ENCODE results near the gene PLCB4. TPM values are rescaled to one million over a fixed set of nuclear protein-coding genes. Genes with fewer than 3 reads are reported as not detected.

PLCB4 gene
- total and polyA plus RNA-seq, 7 experiments from 2014 or later = 0.05 to 0.09 TPM; not detected in 5

- ChIA-PET POLR2A (no interaction called here), CTCF (no interaction called here)
- no peaks in the 10 kb centered on the region for H3K27me3 ChIP-seq (ENCODE audit: control insufficient read depth in 2 of 2, insufficient read depth in 2 of 2, low read length in 2 of 2)
- Mint-ChIP-seq H3K4me1 (no peaks in the 10 kb centered on the region), H3K36me3 (no peaks in the 10 kb centered on the region), H3K9me3 (peaks cover 0 to 6% (median 1%) of the 10 kb centered on the region in 11 donors), H3K27ac (no peak overlapping the region), H3K4me3 (no peak overlapping the region), H3K27me3 (no peaks in the 10 kb centered on the region)
- no peak overlapping the region for H3K27ac ChIP-seq (ENCODE audit: low read depth, low read length)
- H3K36me3 ChIP-seq (ENCODE audit: control insufficient read depth in 2 of 3, insufficient read depth in 3 of 3, low read length in 3 of 3) = no peaks in the 10 kb centered on the region
- H3K9me3 ChIP-seq (ENCODE audit: control insufficient read depth in 2 of 3, low read length in 3 of 3) = no peaks in the 10 kb centered on the region
- intact Hi-C loops (cut with micrococcal nuclease) = no loop called here
- DNase-seq (no peak), ATAC-seq (no peak)
- no peaks in the 10 kb centered on the region for H3K4me1 ChIP-seq (ENCODE audit: control insufficient read depth in 2 of 2, insufficient read depth in 2 of 2, low read length in 2 of 2)
- no peak overlapping the region for H3K4me3 ChIP-seq (ENCODE audit: low read length)
Observed at GRCh38 chr20:9482180-9482579, 413.3 kb downstream of the PLCB4 start.

GRCh38 chr20:9483131-9483530, 414.2 kb downstream of the PLCB4 start:
- H3K4me3 ChIP-seq (ENCODE audit: low read length) = no peak overlapping the region
- H3K4me1 ChIP-seq (ENCODE audit: control insufficient read depth in 2 of 2, insufficient read depth in 2 of 2, low read length in 2 of 2) = no peaks in the 10 kb centered on the region
- H3K9me3 Mint-ChIP-seq = peaks cover 0 to 6% (median 0%) of the 10 kb centered on the region in 11 donors
- DNase-seq (no peak), ATAC-seq (no peak)
- POLR2A ChIA-PET = no interaction called here
- H3K27me3 Mint-ChIP-seq = no peaks in the 10 kb centered on the region
- no peaks in the 10 kb centered on the region for H3K9me3 ChIP-seq (ENCODE audit: control insufficient read depth in 2 of 3, low read length in 3 of 3)
- intact Hi-C loops (cut with micrococcal nuclease) = no loop called here
- CTCF ChIA-PET = no interaction called here
- H3K36me3 ChIP-seq (ENCODE audit: control insufficient read depth in 2 of 3, insufficient read depth in 3 of 3, low read length in 3 of 3) = no peaks in the 10 kb centered on the region
- no peaks in the 10 kb centered on the region for H3K27me3 ChIP-seq (ENCODE audit: control insufficient read depth in 2 of 2, insufficient read depth in 2 of 2, low read length in 2 of 2)
- H3K4me1 Mint-ChIP-seq = no peaks in the 10 kb centered on the region
- no peak overlapping the region for H3K4me3 Mint-ChIP-seq
- no peak overlapping the region for H3K27ac ChIP-seq (ENCODE audit: low read depth, low read length)
- no peaks in the 10 kb centered on the region for H3K36me3 Mint-ChIP-seq
- H3K27ac Mint-ChIP-seq = no peak overlapping the region

DNA sequence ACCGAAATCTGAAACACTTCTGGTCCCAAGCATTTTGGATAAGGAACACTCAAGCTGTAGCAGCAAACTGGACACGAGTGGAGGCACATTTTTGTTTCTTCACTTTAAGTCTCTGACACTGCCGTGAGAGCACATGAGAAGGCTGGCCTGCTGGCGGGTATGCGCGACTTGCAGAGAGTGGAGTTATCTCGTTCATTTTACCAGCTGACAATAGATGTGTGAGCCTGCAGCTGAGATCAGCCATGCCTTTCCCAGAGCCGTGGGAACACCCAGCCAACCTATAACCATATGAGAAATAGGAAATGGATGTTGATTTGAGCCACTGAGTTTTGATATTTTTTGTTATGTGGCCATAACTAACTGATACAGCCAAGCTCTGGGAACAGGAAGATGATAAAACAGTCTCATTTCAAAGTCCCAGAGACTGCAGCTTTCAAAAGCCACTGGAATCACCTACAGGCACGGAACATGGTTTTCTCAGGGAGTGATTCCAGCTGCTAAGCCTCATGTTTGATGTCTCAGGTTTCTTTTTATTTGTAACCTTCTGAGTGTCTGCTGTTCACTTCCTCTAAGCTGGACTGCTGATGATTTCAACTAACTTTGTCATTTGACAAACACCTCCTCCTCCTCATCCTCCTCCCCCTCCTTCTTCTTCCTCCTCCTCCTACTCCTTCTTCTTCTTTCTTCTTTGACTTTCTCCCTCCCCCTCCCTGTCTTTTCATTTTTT, 416.9 kb downstream of the PLCB4 start:
- no peaks in the 10 kb centered on the region for H3K4me1 ChIP-seq (ENCODE audit: control insufficient read depth in 2 of 2, insufficient read depth in 2 of 2, low read length in 2 of 2)
- ChIA-PET POLR2A (no interaction called here), CTCF (no interaction called here)
- intact Hi-C loops (cut with micrococcal nuclease) = no loop called here
- DNase-seq (no peak), ATAC-seq (no peak)
- no peak overlapping the region for H3K27ac Mint-ChIP-seq
- no peaks in the 10 kb centered on the region for H3K36me3 ChIP-seq (ENCODE audit: control insufficient read depth in 2 of 3, insufficient read depth in 3 of 3, low read length in 3 of 3)
- no peaks in the 10 kb centered on the region for H3K9me3 ChIP-seq (ENCODE audit: control insufficient read depth in 2 of 3, low read length in 3 of 3)
- peaks cover 0 to 4% (median 0%) of the 10 kb centered on the region in 5 donors for H3K27me3 Mint-ChIP-seq
- no peak overlapping the region for H3K4me3 ChIP-seq (ENCODE audit: low read length)
- H3K4me1 Mint-ChIP-seq = no peaks in the 10 kb centered on the region
- H3K36me3 Mint-ChIP-seq = no peaks in the 10 kb centered on the region
- peaks cover 0 to 6% (median 4%) of the 10 kb centered on the region in 11 donors for H3K9me3 Mint-ChIP-seq
- no peak overlapping the region for H3K27ac ChIP-seq (ENCODE audit: low read depth, low read length)
- H3K4me3 Mint-ChIP-seq = no peak overlapping the region
- no peaks in the 10 kb centered on the region for H3K27me3 ChIP-seq (ENCODE audit: control insufficient read depth in 2 of 2, insufficient read depth in 2 of 2, low read length in 2 of 2)

DNA sequence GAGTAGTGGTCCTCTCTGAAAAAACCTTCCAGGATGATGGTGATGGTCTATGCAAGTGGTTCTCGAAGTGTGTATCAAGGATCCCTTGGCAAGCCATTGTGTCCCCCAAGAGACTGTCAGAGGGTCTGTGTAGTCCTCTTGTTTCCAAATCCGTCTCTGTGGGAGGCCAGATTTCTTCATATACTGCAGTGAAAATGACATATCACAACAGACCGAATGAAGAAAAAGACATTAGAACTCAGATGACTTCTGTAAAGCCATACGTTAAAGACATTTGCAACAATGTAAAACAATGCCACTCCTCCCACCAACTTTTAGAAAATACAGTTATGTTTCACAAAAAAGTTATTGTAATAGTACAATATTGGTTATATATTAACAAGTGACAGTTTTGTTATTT, 418.3 kb downstream of the PLCB4 start:
- CTCF ChIA-PET = no interaction called here
- Histone ChIP-seq H3K9me3 (ENCODE audit: control insufficient read depth in 2 of 3, low read length in 3 of 3) (no peaks in the 10 kb centered on the region), H3K4me3 (ENCODE audit: low read length) (no peak overlapping the region), H3K27me3 (ENCODE audit: control insufficient read depth in 2 of 2, insufficient read depth in 2 of 2, low read length in 2 of 2) (no peaks in the 10 kb centered on the region), H3K4me1 (ENCODE audit: control insufficient read depth in 2 of 2, insufficient read depth in 2 of 2, low read length in 2 of 2) (no peaks in the 10 kb centered on the region), H3K36me3 (ENCODE audit: control insufficient read depth in 2 of 3, insufficient read depth in 3 of 3, low read length in 3 of 3) (no peaks in the 10 kb centered on the region), H3K27ac (ENCODE audit: low read depth, low read length) (no peak overlapping the region)
- H3K27me3 Mint-ChIP-seq = peaks cover 0 to 4% (median 0%) of the 10 kb centered on the region in 5 donors
- DNase-seq = no peak
- H3K4me3 Mint-ChIP-seq = no peak overlapping the region
- no peaks in the 10 kb centered on the region for H3K36me3 Mint-ChIP-seq
- H3K9me3 Mint-ChIP-seq = peaks cover 0 to 6% (median 4%) of the 10 kb centered on the region in 11 donors
- no peak overlapping the region for H3K27ac Mint-ChIP-seq
- no peak for ATAC-seq
- intact Hi-C loops (cut with micrococcal nuclease) = no loop called here
- POLR2A ChIA-PET = no interaction called here
- no peaks in the 10 kb centered on the region for H3K4me1 Mint-ChIP-seq

DNA sequence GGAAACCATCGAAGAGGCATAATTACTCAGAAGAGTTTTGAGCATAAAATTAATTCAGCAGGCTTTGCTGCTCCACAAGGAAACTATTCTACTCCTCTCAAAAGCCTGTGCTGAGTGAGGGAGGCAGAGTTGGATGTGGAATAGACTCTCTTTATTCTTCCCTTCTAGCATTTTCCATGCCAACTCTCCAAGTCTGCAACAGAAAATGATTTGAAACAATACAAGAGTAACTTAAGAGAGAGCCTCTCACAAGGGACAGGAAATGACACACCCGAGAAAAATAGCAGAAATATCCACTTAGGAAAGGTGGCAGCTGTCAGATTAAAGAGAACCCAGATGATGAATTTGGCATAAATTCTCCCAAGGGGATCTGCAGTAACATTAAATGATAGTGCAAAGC, 419.2 kb downstream of the PLCB4 start:
- POLR2A ChIA-PET = no interaction called here
- intact Hi-C loops (cut with micrococcal nuclease) = no loop called here
- no peak for ATAC-seq

GRCh38 chr20:9490161-9490560, 421.3 kb downstream of the PLCB4 start:
- no peaks in the 10 kb centered on the region for H3K4me1 Mint-ChIP-seq
- intact Hi-C loops (cut with micrococcal nuclease) = no loop called here
- DNase-seq (no peak), ATAC-seq (no peak)
- Histone ChIP-seq H3K27me3 (ENCODE audit: control insufficient read depth in 2 of 2, insufficient read depth in 2 of 2, low read length in 2 of 2) (no peaks in the 10 kb centered on the region), H3K27ac (ENCODE audit: low read depth, low read length) (no peak overlapping the region), H3K36me3 (ENCODE audit: control insufficient read depth in 2 of 3, insufficient read depth in 3 of 3, low read length in 3 of 3) (no peaks in the 10 kb centered on the region), H3K4me1 (ENCODE audit: control insufficient read depth in 2 of 2, insufficient read depth in 2 of 2, low read length in 2 of 2) (no peaks in the 10 kb centered on the region), H3K4me3 (ENCODE audit: low read length) (no peak overlapping the region), H3K9me3 (ENCODE audit: control insufficient read depth in 2 of 3, low read length in 3 of 3) (no peaks in the 10 kb centered on the region)
- ChIA-PET POLR2A (no interaction called here), CTCF (no interaction called here)
- no peaks in the 10 kb centered on the region for H3K36me3 Mint-ChIP-seq
- peaks cover 0 to 4% (median 0%) of the 10 kb centered on the region in 5 donors for H3K27me3 Mint-ChIP-seq
- H3K27ac Mint-ChIP-seq = no peak overlapping the region
- no peak overlapping the region for H3K4me3 Mint-ChIP-seq
- H3K9me3 Mint-ChIP-seq = peaks cover 0 to 11% (median 5%) of the 10 kb centered on the region in 11 donors

More for the DNA sequence above, 419.2 kb downstream of the PLCB4 start:
- H3K9me3 Mint-ChIP-seq = peaks cover 0 to 8% (median 0%) of the 10 kb centered on the region in 11 donors
- Histone ChIP-seq H3K27ac (ENCODE audit: low read depth, low read length) (no peak overlapping the region), H3K4me3 (ENCODE audit: low read length) (no peak overlapping the region), H3K36me3 (ENCODE audit: control insufficient read depth in 2 of 3, insufficient read depth in 3 of 3, low read length in 3 of 3) (no peaks in the 10 kb centered on the region), H3K27me3 (ENCODE audit: control insufficient read depth in 2 of 2, insufficient read depth in 2 of 2, low read length in 2 of 2) (no peaks in the 10 kb centered on the region), H3K4me1 (ENCODE audit: control insufficient read depth in 2 of 2, insufficient read depth in 2 of 2, low read length in 2 of 2) (no peaks in the 10 kb centered on the region), H3K9me3 (ENCODE audit: control insufficient read depth in 2 of 3, low read length in 3 of 3) (no peaks in the 10 kb centered on the region)
- no peak overlapping the region for H3K27ac Mint-ChIP-seq
- no peak for DNase-seq
- no peak overlapping the region for H3K4me3 Mint-ChIP-seq
- CTCF ChIA-PET = no interaction called here
- H3K27me3 Mint-ChIP-seq = peaks cover 0 to 4% (median 0%) of the 10 kb centered on the region in 5 donors
- H3K36me3 Mint-ChIP-seq = no peaks in the 10 kb centered on the region
- H3K4me1 Mint-ChIP-seq = no peaks in the 10 kb centered on the region

DNA sequence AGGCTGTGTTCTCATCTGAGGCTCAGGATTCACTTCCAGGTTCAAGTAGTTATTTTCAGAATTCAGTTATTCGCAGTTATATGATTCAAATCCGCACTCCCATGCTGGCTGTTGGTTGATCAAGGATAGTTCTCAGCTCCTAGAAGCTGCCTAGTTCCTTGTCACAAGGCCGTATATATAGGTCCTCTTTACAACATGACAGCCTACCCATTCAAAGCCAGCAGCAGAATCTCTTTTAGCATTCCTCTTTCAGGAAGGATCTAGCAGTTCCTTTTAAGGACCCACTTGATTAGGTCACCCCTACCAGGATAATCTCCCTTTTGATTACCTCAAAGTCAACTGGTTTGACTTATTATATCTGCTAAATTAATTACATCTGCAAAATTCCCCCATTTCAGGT, 421.7 kb downstream of the PLCB4 start:
- no peak overlapping the region for H3K4me3 Mint-ChIP-seq
- H3K27me3 ChIP-seq (ENCODE audit: control insufficient read depth in 2 of 2, insufficient read depth in 2 of 2, low read length in 2 of 2) = no peaks in the 10 kb centered on the region
- H3K27ac Mint-ChIP-seq = no peak overlapping the region
- peaks cover 0 to 12% (median 8%) of the 10 kb centered on the region in 11 donors for H3K9me3 Mint-ChIP-seq
- H3K27me3 Mint-ChIP-seq = peaks cover 0 to 4% (median 0%) of the 10 kb centered on the region in 5 donors
- ATAC-seq = no peak
- POLR2A ChIA-PET = no interaction called here
- no peaks in the 10 kb centered on the region for H3K4me1 Mint-ChIP-seq
- no peaks in the 10 kb centered on the region for H3K36me3 Mint-ChIP-seq
- H3K4me1 ChIP-seq (ENCODE audit: control insufficient read depth in 2 of 2, insufficient read depth in 2 of 2, low read length in 2 of 2) = no peaks in the 10 kb centered on the region
- H3K27ac ChIP-seq (ENCODE audit: low read depth, low read length) = no peak overlapping the region
- no peak overlapping the region for H3K4me3 ChIP-seq (ENCODE audit: low read length)
- no peaks in the 10 kb centered on the region for H3K9me3 ChIP-seq (ENCODE audit: control insufficient read depth in 2 of 3, low read length in 3 of 3)
- no peaks in the 10 kb centered on the region for H3K36me3 ChIP-seq (ENCODE audit: control insufficient read depth in 2 of 3, insufficient read depth in 3 of 3, low read length in 3 of 3)
- CTCF ChIA-PET = no interaction called here
- intact Hi-C loops (cut with micrococcal nuclease) = no loop called here
- no peak for DNase-seq

Data from naive thymus-derived CD4-positive, alpha-beta T cell (primary cell).